Measurements from ENCODE around the gene R3HCC1L.

- TF ChIP-seq NFE2L2 (conservative IDR thresholded peaks at IDR 0.05; ENCODE audit: low read length): no peak
- no peak for TF ChIP-seq POLR2A (IDR thresholded peaks at IDR 0.05; ENCODE audit: low read length)
- TF ChIP-seq RFX5 (IDR thresholded peaks at IDR 0.05): no peak
- no peak for TF ChIP-seq CTCF (IDR thresholded peaks at IDR 0.05)
Observed at GRCh38 chr10:98231417-98231816, 97.0 kb downstream of the R3HCC1L start.
